Measurements from ENCODE around the gene SCGB1D4. TPM values are rescaled to one million over a fixed set of nuclear protein-coding genes. Genes with fewer than 3 reads are reported as not detected.

The SCGB1D4 gene
- total RNA-seq, 4 donors from 2014 or later = not detected

DNA sequence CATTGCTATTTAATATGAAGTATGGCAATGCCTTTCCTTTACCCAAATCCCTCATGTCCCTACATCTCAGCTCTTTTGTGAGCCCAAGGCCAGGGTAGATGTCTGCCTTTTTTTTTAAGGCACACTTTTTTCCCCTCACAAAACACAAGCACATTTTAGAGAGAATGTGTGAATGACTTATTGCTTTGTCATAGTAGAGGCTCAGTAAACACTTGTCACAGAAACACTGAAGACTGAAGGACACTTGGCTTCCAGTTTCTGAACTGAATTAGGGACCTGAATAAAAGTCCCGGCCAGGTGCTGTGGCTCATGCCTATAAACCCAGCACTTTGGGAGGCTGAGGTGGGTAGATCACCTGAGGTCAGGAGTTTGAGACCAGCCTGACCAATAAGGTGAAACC, 31.8 kb downstream of the SCGB1D4 start:
- no peak for DNase-seq (ENCODE audit: low spot score in 2 of 2)
- no peak overlapping the region for H3K4me3 ChIP-seq (ENCODE audit: low read depth, poor library complexity, severe bottlenecking)
- WGBS, 2 donors = 81 to 88% methylated on average over 1 of the region's 1 CpG
- TF ChIP-seq, protein P1, sequence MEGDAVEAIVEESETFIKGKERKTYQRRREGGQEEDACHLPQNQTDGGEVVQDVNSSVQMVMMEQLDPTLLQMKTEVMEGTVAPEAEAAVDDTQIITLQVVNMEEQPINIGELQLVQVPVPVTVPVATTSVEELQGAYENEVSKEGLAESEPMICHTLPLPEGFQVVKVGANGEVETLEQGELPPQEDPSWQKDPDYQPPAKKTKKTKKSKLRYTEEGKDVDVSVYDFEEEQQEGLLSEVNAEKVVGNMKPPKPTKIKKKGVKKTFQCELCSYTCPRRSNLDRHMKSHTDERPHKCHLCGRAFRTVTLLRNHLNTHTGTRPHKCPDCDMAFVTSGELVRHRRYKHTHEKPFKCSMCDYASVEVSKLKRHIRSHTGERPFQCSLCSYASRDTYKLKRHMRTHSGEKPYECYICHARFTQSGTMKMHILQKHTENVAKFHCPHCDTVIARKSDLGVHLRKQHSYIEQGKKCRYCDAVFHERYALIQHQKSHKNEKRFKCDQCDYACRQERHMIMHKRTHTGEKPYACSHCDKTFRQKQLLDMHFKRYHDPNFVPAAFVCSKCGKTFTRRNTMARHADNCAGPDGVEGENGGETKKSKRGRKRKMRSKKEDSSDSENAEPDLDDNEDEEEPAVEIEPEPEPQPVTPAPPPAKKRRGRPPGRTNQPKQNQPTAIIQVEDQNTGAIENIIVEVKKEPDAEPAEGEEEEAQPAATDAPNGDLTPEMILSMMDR (IDR thresholded peaks at IDR 0.05) = no peak
- no peak for TF ChIP-seq POLR2A (IDR thresholded peaks at IDR 0.05)
- intact Hi-C loops (cut with DNase I; ENCODE audit: low total_unique reads) = no loop called here

DNA sequence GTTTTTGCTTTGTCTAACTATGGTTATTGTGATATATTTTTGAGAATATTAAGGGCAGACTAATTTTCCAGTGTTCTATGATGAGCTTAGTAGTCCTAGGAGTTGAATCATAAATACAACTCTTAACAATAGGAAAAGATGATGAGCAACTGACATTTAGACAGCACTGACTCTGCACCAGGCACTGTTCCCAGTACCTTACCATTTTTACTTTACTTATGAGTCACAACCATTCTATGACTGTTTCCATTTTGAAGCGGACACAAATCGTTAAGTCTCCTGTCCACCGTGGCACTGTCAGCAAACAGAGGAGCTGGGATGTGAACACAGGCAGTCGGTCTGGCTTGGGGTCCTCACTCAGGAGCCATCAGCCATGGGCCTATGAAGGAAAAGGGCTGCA, 32.3 kb downstream of the SCGB1D4 start:
- H3K4me3 ChIP-seq (ENCODE audit: low read depth, poor library complexity, severe bottlenecking) = no peak overlapping the region
- TF ChIP-seq, protein P1 (IDR thresholded peaks at IDR 0.05) = no peak
- no peak for TF ChIP-seq POLR2A (IDR thresholded peaks at IDR 0.05)
- 50 to 52% methylated on average over 4 of the region's 4 CpGs for WGBS, 2 donors
- intact Hi-C loops (cut with DNase I; ENCODE audit: low total_unique reads) = no loop called here
- DNase-seq (ENCODE audit: low spot score in 2 of 2) = no peak

DNA sequence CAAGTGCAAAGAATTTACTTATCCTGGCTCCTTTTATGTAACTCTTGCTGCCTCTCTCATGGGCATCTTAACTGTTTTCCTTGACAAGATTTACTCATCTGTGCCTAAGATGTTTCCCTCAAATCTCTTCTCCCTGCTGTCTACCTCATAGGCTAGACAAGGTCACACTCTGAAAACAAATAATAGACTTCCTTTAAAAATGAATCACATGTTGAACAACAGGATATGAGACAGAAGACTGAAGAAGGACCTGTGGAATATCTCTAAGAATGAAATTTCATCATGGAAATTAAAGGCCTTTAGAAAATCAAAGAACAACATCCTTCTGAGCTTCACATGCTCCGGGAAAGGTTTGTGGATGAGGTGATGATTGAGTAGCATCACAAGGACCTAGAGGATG, 34.9 kb downstream of the SCGB1D4 start:
- intact Hi-C loops (cut with DNase I; ENCODE audit: low total_unique reads) = no loop called here

DNA sequence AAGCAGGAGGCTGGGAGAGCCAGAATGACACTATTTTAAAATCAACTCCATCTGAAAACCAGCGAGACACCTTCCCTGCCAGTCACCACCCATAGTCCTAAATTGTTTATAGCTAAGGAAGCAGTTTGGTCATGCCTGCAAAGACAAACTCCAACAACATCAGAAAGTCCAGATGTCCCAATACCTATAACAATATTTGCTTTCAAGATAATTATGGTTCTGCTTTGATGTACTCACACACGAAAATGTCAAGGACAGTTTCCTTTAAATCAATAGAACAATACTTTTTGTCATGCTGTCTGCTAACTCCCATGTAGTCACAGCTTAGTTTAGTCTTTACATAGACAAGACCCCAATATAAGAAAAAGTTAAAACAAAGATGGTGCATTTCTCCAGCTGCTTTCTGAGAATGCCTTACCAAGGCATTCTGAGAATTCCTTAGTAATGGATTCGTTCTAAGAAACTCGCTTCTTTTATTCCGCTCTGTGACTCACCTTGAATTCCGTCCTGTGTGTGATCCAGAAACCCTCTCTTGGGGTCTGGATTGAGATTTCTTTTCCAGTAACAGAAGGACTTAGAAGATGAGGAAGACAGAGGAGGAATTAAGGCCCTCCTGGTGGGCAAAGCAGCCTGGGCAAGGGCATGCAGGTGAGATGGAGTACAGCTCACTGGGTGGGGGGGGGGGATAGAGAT, 38.5 kb downstream of the SCGB1D4 start:
- no peak for DNase-seq (ENCODE audit: low spot score in 2 of 2)
- no peak overlapping the region for H3K4me3 ChIP-seq (ENCODE audit: low read depth, poor library complexity, severe bottlenecking)
- WGBS, 2 donors = 72 to 74% methylated on average over 6 of the region's 6 CpGs
- intact Hi-C loops (cut with DNase I; ENCODE audit: low total_unique reads) = no loop called here
- TF ChIP-seq POLR2A (IDR thresholded peaks at IDR 0.05) = no peak
- TF ChIP-seq, protein P1 (IDR thresholded peaks at IDR 0.05) = no peak

More for the DNA sequence above, 34.9 kb downstream of the SCGB1D4 start:
- 75 to 95% methylated on average over 1 of the region's 1 CpG for WGBS, 2 donors
- H3K4me3 ChIP-seq (ENCODE audit: low read depth, poor library complexity, severe bottlenecking) = no peak overlapping the region
- no peak for DNase-seq (ENCODE audit: low spot score in 2 of 2)
- TF ChIP-seq, protein P1 (IDR thresholded peaks at IDR 0.05) = no peak
- TF ChIP-seq POLR2A (IDR thresholded peaks at IDR 0.05) = no peak

DNA sequence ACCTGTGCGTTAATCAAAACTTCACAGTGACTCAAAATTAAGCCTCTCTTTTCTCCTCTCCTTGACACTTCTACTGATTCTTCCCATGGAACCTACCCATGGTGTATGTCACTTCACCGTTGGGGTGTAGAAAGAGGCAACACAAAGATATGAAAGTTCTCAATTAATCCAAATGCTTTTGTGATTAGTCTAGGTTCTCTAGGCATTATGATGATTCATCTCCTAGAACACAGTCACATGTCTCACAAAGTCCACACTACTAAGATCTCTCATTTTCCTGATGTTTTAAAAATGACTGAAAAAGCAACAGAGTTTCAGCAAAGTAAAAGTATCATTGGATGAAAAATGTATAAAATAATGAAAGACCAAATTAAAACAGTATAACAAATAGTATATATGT, 42.6 kb downstream of the SCGB1D4 start:
- 89 to 93% methylated on average over 2 of the region's 2 CpGs for WGBS, 2 donors
- intact Hi-C loops (cut with DNase I; ENCODE audit: low total_unique reads) = no loop called here
- H3K4me3 ChIP-seq (ENCODE audit: low read depth, poor library complexity, severe bottlenecking) = no peak overlapping the region
- TF ChIP-seq POLR2A (IDR thresholded peaks at IDR 0.05) = no peak
- TF ChIP-seq, protein P1 (IDR thresholded peaks at IDR 0.05) = no peak
- DNase-seq (ENCODE audit: low spot score in 2 of 2) = no peak
